ENCODE results near the gene PCBP4.

DNA sequence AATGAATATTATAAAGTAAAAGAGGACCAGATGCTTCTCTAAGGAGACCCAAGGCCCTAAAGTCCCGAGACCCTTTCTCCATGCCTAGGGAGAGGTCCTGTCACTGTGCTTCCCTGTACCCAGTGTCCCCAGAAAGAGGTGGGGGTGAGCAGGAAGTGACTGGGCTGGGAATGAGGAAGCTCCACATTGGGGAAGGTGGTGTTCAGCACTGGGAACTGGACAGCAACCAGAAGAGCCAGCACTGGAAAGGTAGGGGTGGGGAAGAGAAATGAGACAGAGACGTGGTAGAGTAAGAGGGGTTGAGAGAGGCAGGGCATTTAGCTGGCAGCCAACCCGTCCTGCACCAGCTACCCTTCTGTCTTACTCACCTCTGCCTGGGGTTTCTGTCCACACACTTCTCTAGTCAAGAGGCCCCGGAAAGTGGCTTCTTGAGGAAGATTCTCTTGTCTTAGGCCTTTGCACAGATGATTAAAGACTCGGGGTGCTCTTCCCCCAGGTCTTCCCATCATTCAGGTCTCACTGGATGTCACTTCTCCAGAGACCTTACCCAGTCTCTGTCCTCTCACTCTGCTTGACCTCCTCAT is 37.7 kb downstream of the PCBP4 start:
- no peak for TF ChIP-seq EZH2phosphoT487 (IDR thresholded peaks at IDR 0.05; ENCODE audit: insufficient read depth, low read depth)
- no peak for TF ChIP-seq EZH2 (IDR thresholded peaks at IDR 0.05; ENCODE audit: insufficient read depth, poor library complexity, severe bottlenecking)

Measured in GM23248 (cell line).